K562 (cell line): ENCODE results near the gene ZMIZ1. TPM values are rescaled to one million over a fixed set of nuclear protein-coding genes. Genes with fewer than 3 reads are reported as not detected.

Experiments used
- JUNB ChIP-seq: fragments of 450-650 bp; formaldehyde crosslinking; conservative IDR thresholded peaks from 2 replicates; pipeline ENCODE4 v1.4.0; 2020; ENCODE audit warnings: mild to moderate bottlenecking
- RBM14 ChIP-seq: fragments of 200-400 bp; formaldehyde crosslinking; IDR thresholded peaks from 2 replicates; pipeline ENCODE4 v1.6.1; 2018; ENCODE audit warnings: low read depth, mild to moderate bottlenecking, low read length, moderate library complexity, borderline replicate concordance; ENCODE audit not compliant: insufficient read depth
- SETDB1 ChIP-seq: IDR thresholded peaks from one replicate; pipeline ENCODE4 v1.6.1; 2012; ENCODE audit warnings: low read length, control low read depth, inconsistent platforms
- VEZF1 ChIP-seq: fragments of 200-800 bp; sonication (Bioruptor generic); IDR thresholded peaks from 2 replicates; pipeline ENCODE4 v1.6.1; 2017; ENCODE audit warnings: missing genetic modification characterization, missing compliant biosample characterization
- ZNF740 ChIP-seq, 3 experiments: fragments of 200-800 bp in 1 of 3; sonication (Bioruptor generic) in 1 of 3; sonication (generic) in 1 of 3; formaldehyde crosslinking in 1 of 3; IDR thresholded peaks; 2 replicates each; pipeline versions ENCODE4 v1.6.1 to v1.8.0; 2016 to 2022; ENCODE audit warnings: mild to moderate bottlenecking in 2 of 3, missing compliant biosample characterization in 2 of 3, missing genetic modification characterization in 2 of 3, missing genetic modification reagents in 1 of 3
- polyA plus RNA-seq, 8 experiments: library from polyadenylated mRNA; depleted of rRNA in 4 of 8; stranded (reverse) in 5 of 8; unstranded in 3 of 8; fragments of >200 nt; fragmentation: Nextera tagmentation in 2 of 8; fragmentation: Illumina TruSeq in 1 of 8; extraction: Ambion mirVana in 2 of 8; extraction: Trizol in 1 of 8; gene quantifications; 2 replicates each; pipeline versions ENCODE4 v1.2.1 to v1.2.3, GENCODE V29; 2011 to 2014; ENCODE audit warnings: inconsistent platforms in 1 of 8, missing spikeins in 1 of 8
- total RNA-seq, 7 experiments: library from RNA; depleted of rRNA in 6 of 7; stranded (reverse); fragments of >200 nt in 6 of 7; fragmentation: Illumina TruSeq in 2 of 7; extraction: Trizol in 2 of 7; gene quantifications; 2 replicates each; pipeline versions ENCODE4 v1.2.1 to v1.2.3, GENCODE V29; 2011 to 2021; ENCODE audit warnings: low replicate concordance in 1 of 7
- TF ChIP-seq, protein P1 (sequence below), 3 experiments: fragments of 200-800 bp in 1 of 3; fragments of 250-450 bp in 1 of 3; fragments of 450-650 bp in 1 of 3; sonication (Bioruptor Pico) in 1 of 3; sonication (Bioruptor generic) in 1 of 3; formaldehyde crosslinking in 1 of 3; IDR thresholded peaks; 2 replicates each; pipeline versions ENCODE4 v1.6.1 to v1.8.0; 2016 to 2022; ENCODE audit warnings: mild to moderate bottlenecking in 2 of 3, missing genetic modification characterization in 2 of 3, missing compliant biosample characterization in 1 of 3, moderate library complexity in 1 of 3
- TF ChIP-seq, protein P2 (sequence below): sonication (generic); formaldehyde crosslinking; IDR thresholded peaks from 2 replicates; pipeline ENCODE4 v1.8.0; 2023; ENCODE audit warnings: mild to moderate bottlenecking, missing genetic modification reagents

The ZMIZ1 gene
- total and polyA plus RNA-seq, 9 of the 15 experiments (the other 6 are each of a cell fraction or from before 2014, with no cell fraction given): 1.0 to 37.3 (median 4.3) TPM

GRCh38 chr10:79150444-79150754 lies 81.6 kb downstream of the ZMIZ1 start (continued):
- TF ChIP-seq VEZF1 (peak; percentile 12; the same call in 1 of the 2 replicates), JUNB (CRISPR knock-in tag) (no peak), SETDB1 (no peak), RBM14 (no peak), ZNF740 (CRISPR knock-in tag; IDR thresholded peaks at IDR 0.05) (peak; percentile 94), ZNF740 (tag; IDR thresholded peaks at IDR 0.05) (peak in 1 of 2 experiments; percentile 31; a peak in 1 of 4 replicates)
- TF ChIP-seq, protein P1, sequence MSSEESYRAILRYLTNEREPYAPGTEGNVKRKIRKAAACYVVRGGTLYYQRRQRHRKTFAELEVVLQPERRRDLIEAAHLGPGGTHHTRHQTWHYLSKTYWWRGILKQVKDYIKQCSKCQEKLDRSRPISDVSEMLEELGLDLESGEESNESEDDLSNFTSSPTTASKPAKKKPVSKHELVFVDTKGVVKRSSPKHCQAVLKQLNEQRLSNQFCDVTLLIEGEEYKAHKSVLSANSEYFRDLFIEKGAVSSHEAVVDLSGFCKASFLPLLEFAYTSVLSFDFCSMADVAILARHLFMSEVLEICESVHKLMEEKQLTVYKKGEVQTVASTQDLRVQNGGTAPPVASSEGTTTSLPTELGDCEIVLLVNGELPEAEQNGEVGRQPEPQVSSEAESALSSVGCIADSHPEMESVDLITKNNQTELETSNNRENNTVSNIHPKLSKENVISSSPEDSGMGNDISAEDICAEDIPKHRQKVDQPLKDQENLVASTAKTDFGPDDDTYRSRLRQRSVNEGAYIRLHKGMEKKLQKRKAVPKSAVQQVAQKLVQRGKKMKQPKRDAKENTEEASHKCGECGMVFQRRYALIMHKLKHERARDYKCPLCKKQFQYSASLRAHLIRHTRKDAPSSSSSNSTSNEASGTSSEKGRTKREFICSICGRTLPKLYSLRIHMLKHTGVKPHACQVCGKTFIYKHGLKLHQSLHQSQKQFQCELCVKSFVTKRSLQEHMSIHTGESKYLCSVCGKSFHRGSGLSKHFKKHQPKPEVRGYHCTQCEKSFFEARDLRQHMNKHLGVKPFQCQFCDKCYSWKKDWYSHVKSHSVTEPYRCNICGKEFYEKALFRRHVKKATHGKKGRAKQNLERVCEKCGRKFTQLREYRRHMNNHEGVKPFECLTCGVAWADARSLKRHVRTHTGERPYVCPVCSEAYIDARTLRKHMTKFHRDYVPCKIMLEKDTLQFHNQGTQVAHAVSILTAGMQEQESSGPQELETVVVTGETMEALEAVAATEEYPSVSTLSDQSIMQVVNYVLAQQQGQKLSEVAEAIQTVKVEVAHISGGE (CRISPR knock-in tag; IDR thresholded peaks at IDR 0.05): no peak
- TF ChIP-seq, protein P2, sequence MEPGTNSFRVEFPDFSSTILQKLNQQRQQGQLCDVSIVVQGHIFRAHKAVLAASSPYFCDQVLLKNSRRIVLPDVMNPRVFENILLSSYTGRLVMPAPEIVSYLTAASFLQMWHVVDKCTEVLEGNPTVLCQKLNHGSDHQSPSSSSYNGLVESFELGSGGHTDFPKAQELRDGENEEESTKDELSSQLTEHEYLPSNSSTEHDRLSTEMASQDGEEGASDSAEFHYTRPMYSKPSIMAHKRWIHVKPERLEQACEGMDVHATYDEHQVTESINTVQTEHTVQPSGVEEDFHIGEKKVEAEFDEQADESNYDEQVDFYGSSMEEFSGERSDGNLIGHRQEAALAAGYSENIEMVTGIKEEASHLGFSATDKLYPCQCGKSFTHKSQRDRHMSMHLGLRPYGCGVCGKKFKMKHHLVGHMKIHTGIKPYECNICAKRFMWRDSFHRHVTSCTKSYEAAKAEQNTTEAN (CRISPR knock-in tag): no peak
